ENCODE data around the gene CASP7. TPM values are rescaled to one million over a fixed set of nuclear protein-coding genes. Genes with fewer than 3 reads are reported as not detected.
"Not testable (repeated sequence)": the region's sequence is repeated elsewhere in the genome, so short reads cannot be mapped to it uniquely, and the experiment has no call there.

The CASP7 gene
- total RNA-seq, 1 donor from 2014 or later = not detected

GRCh38 chr10:113764582-113764981 lies 84.9 kb downstream of the CASP7 start:
- Mint-ChIP-seq H3K4me3 (ENCODE audit: unreplicated experiment) (no peak overlapping the region), H3K4me1 (ENCODE audit: low read depth, unreplicated experiment) (no peaks in the 10 kb centered on the region), H3K27me3 (ENCODE audit: unreplicated experiment) (no peaks in the 10 kb centered on the region), H3K36me3 (ENCODE audit: unreplicated experiment) (no peaks in the 10 kb centered on the region), H3K27ac (ENCODE audit: unreplicated experiment) (no peak overlapping the region), H3K9me3 (ENCODE audit: unreplicated experiment) (no peaks in the 10 kb centered on the region)
- TF ChIP-seq, protein P1, sequence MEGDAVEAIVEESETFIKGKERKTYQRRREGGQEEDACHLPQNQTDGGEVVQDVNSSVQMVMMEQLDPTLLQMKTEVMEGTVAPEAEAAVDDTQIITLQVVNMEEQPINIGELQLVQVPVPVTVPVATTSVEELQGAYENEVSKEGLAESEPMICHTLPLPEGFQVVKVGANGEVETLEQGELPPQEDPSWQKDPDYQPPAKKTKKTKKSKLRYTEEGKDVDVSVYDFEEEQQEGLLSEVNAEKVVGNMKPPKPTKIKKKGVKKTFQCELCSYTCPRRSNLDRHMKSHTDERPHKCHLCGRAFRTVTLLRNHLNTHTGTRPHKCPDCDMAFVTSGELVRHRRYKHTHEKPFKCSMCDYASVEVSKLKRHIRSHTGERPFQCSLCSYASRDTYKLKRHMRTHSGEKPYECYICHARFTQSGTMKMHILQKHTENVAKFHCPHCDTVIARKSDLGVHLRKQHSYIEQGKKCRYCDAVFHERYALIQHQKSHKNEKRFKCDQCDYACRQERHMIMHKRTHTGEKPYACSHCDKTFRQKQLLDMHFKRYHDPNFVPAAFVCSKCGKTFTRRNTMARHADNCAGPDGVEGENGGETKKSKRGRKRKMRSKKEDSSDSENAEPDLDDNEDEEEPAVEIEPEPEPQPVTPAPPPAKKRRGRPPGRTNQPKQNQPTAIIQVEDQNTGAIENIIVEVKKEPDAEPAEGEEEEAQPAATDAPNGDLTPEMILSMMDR (IDR thresholded peaks at IDR 0.05; ENCODE audit: partially characterized antibody, unreplicated experiment) = no peak
- DNase-seq = no peak

- no peak for DNase-seq
- TF ChIP-seq, protein P1 (IDR thresholded peaks at IDR 0.05; ENCODE audit: partially characterized antibody, unreplicated experiment) = no peak
- Mint-ChIP-seq H3K36me3 (ENCODE audit: unreplicated experiment) (no peaks in the 10 kb centered on the region), H3K27me3 (ENCODE audit: unreplicated experiment) (no peaks in the 10 kb centered on the region), H3K9me3 (ENCODE audit: unreplicated experiment) (no peaks in the 10 kb centered on the region), H3K27ac (ENCODE audit: unreplicated experiment) (no peak overlapping the region), H3K4me1 (ENCODE audit: low read depth, unreplicated experiment) (no peaks in the 10 kb centered on the region), H3K4me3 (ENCODE audit: unreplicated experiment) (no peak overlapping the region)
Measured at GRCh38 chr10:113765910-113766309, 86.2 kb downstream of the CASP7 start.

DNA sequence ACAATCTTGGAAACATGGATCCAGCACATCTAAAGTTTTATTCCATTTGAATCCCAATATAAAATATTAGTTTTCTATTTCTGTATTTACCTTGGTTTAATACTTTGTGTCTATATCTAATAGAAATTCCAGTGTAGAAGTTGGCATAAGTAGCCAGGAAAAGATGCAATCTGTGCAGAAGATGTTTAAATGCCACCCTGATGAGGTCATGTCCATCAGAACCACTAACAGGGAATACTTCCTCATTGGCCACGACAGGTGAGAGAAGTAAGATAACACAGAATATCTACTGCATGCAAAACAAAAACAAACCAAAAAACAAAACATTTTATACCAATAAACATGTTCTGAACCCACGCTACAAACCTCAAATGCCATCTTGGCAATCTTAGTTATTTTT lies 87.5 kb downstream of the CASP7 start:
- Mint-ChIP-seq H3K4me3 (ENCODE audit: unreplicated experiment) (no peak overlapping the region), H3K36me3 (ENCODE audit: unreplicated experiment) (no peaks in the 10 kb centered on the region), H3K27me3 (ENCODE audit: unreplicated experiment) (no peaks in the 10 kb centered on the region), H3K27ac (ENCODE audit: unreplicated experiment) (no peak overlapping the region), H3K9me3 (ENCODE audit: unreplicated experiment) (no peaks in the 10 kb centered on the region), H3K4me1 (ENCODE audit: low read depth, unreplicated experiment) (no peaks in the 10 kb centered on the region)
- DNase-seq = no peak
- TF ChIP-seq, protein P1 (IDR thresholded peaks at IDR 0.05; ENCODE audit: partially characterized antibody, unreplicated experiment) = no peak

- Mint-ChIP-seq H3K9me3 (ENCODE audit: unreplicated experiment) (no peaks in the 10 kb centered on the region), H3K36me3 (ENCODE audit: unreplicated experiment) (no peaks in the 10 kb centered on the region), H3K4me1 (ENCODE audit: low read depth, unreplicated experiment) (no peaks in the 10 kb centered on the region), H3K4me3 (ENCODE audit: unreplicated experiment) (no peak overlapping the region), H3K27ac (ENCODE audit: unreplicated experiment) (no peak overlapping the region), H3K27me3 (ENCODE audit: unreplicated experiment) (peaks cover 3% of the 10 kb centered on the region)
- no peak for DNase-seq
- TF ChIP-seq, protein P1 (IDR thresholded peaks at IDR 0.05; ENCODE audit: partially characterized antibody, unreplicated experiment) = no peak
Measured at GRCh38 chr10:113770346-113770745, 90.6 kb downstream of the CASP7 start.

GRCh38 chr10:113771131-113771530 lies 91.4 kb downstream of the CASP7 start:
- not testable (repeated sequence) for H3K27me3 Mint-ChIP-seq (ENCODE audit: unreplicated experiment); H3K36me3 Mint-ChIP-seq (ENCODE audit: unreplicated experiment); H3K27ac Mint-ChIP-seq (ENCODE audit: unreplicated experiment); DNase-seq; H3K4me1 Mint-ChIP-seq (ENCODE audit: low read depth, unreplicated experiment); H3K9me3 Mint-ChIP-seq (ENCODE audit: unreplicated experiment); H3K4me3 Mint-ChIP-seq (ENCODE audit: unreplicated experiment)

Measured in glutamatergic neuron (in vitro differentiated cells).